SK-N-SH (cell line): Measurements from ENCODE around the gene RLBP1. TPM values are rescaled to one million over a fixed set of nuclear protein-coding genes. Genes with fewer than 3 reads are reported as not detected.

Experiments
- CTCF ChIA-PET: fragments of 300-600, 350-600 bp; formaldehyde crosslinking; extraction: SDS; loops from one replicate; lab custom pipeline; 2021; lab: Yijun Ruan, JAX
- POLR2A ChIA-PET: fragments of 350-600 bp; sonication (Branson Sonifier 250); formaldehyde crosslinking; extraction: SDS; loops from one replicate; lab custom pipeline; 2020; ENCODE audit warnings: antibody characterized with exemption, inconsistent platforms; lab: Yijun Ruan, JAX
- DNase-seq: peaks from one replicate; pipeline ENCODE4 v3.0.0; 2012
- H2AFZ ChIP-seq: fragments of 200-600 bp; sonication (generic); 2 replicates; pipeline ENCODE4 v1.8.1; 2016; ENCODE audit warnings: antibody characterized with exemption, mild to moderate bottlenecking, low read depth
- H3F3A ChIP-seq: fragments of 200-600 bp; sonication (generic); replicated peaks from 2 replicates; pipeline ENCODE3; 2016; ENCODE audit warnings: antibody characterized with exemption, mild to moderate bottlenecking; ENCODE audit not compliant: insufficient read depth
- H3K27ac ChIP-seq, 2 experiments: fragments of 200-500 bp in 1 of 2; fragments of 200-600 bp in 1 of 2; sonication (Bioruptor generic) in 1 of 2; sonication (generic), shearing (Covaris generic) in 1 of 2; 2 replicates each; pipeline versions ENCODE4 v1.5.1 to v1.6.1; 2014 to 2016; ENCODE audit warnings: low read depth in 2 of 2, inconsistent platforms in 1 of 2, low read length in 1 of 2, mild to moderate bottlenecking in 1 of 2, mixed read lengths in 1 of 2
- H3K27me3 ChIP-seq: fragments of 200-600 bp; sonication (generic), shearing (Covaris generic); 2 replicates; pipeline ENCODE4 v1.6.1; 2016; ENCODE audit warnings: mixed run types; ENCODE audit not compliant: insufficient read depth
- H3K36me3 ChIP-seq, 2 experiments: fragments of 200-500 bp in 1 of 2; fragments of 200-600 bp in 1 of 2; sonication (Bioruptor generic) in 1 of 2; sonication (generic) in 1 of 2; replicated peaks in 1 of 2; 2 replicates each; pipeline versions ENCODE3 to v1.5.1; 2014 to 2016; ENCODE audit warnings: low read length in 1 of 2, mild to moderate bottlenecking in 1 of 2; ENCODE audit not compliant: insufficient read depth in 2 of 2, control insufficient read depth in 1 of 2
- H3K4me1 ChIP-seq, 2 experiments: fragments of 200-500 bp in 1 of 2; fragments of 200-600 bp in 1 of 2; sonication (Bioruptor generic) in 1 of 2; sonication (generic), shearing (Covaris generic) in 1 of 2; 2 replicates each; pipeline versions ENCODE4 v1.5.1 to v1.6.1; 2014 to 2016; ENCODE audit warnings: low read depth in 1 of 2, low read length in 1 of 2, mixed run types in 1 of 2; ENCODE audit not compliant: insufficient read depth in 2 of 2, control insufficient read depth in 1 of 2
- H3K4me2 ChIP-seq: fragments of 200-600 bp; sonication (generic), shearing (Covaris generic); 2 replicates; pipeline ENCODE4 v1.6.1; 2017; ENCODE audit warnings: mixed run types
- H3K4me3 ChIP-seq, 2 experiments: fragments of 200-500 bp in 1 of 2; fragments of 200-600 bp in 1 of 2; sonication (Bioruptor generic) in 1 of 2; sonication (generic), shearing (Covaris generic) in 1 of 2; 2 replicates each; pipeline versions ENCODE4 v1.5.1 to v1.8.1; 2014 to 2016; ENCODE audit warnings: low read depth in 2 of 2, inconsistent platforms in 1 of 2, low read length in 1 of 2, mild to moderate bottlenecking in 1 of 2, mixed read lengths in 1 of 2, moderate library complexity in 1 of 2
- H3K79me2 ChIP-seq: fragments of 200-600 bp; sonication (generic); 2 replicates; pipeline ENCODE4 v1.8.1; 2017; ENCODE audit warnings: mild to moderate bottlenecking; ENCODE audit not compliant: insufficient read depth
- H3K9ac ChIP-seq: fragments of 200-600 bp; sonication (generic); 2 replicates; pipeline ENCODE4 v1.6.1; 2017; ENCODE audit warnings: mixed run types
- H3K9me2 ChIP-seq: fragments of 200-600 bp; sonication (generic); 2 replicates; pipeline ENCODE4 v1.6.1; 2017; ENCODE audit warnings: mixed run types
- H3K9me3 ChIP-seq: fragments of 200-600 bp; sonication (generic); 2 replicates; pipeline ENCODE4 v1.6.1; 2017; ENCODE audit warnings: mixed run types, mild to moderate bottlenecking, moderate library complexity
- H4K20me1 ChIP-seq: fragments of 200-600 bp; sonication (generic); 2 replicates; pipeline ENCODE4 v1.6.1; 2017; ENCODE audit warnings: mild to moderate bottlenecking, mixed run types; ENCODE audit not compliant: insufficient read depth
- CHD2 ChIP-seq: fragments of 150-350 bp; IDR thresholded peaks from 2 replicates; pipeline ENCODE4 v1.6.1; 2018; ENCODE audit warnings: low read length; ENCODE audit not compliant: partially characterized antibody
- CTCF ChIP-seq: fragments of 200-600 bp; sonication (generic); IDR thresholded peaks from 2 replicates; pipeline ENCODE4 v1.6.1; 2017; ENCODE audit warnings: antibody characterized with exemption, mild to moderate bottlenecking, moderate library complexity
- FOSL2 ChIP-seq: IDR thresholded peaks from 2 replicates; pipeline ENCODE4 v1.4.0; 2012; ENCODE audit warnings: low read depth, mild to moderate bottlenecking, moderate library complexity, borderline replicate concordance
- FOXJ3 ChIP-seq: sonication (generic); formaldehyde crosslinking; IDR thresholded peaks from 2 replicates; pipeline ENCODE4 v1.5.1; 2020; ENCODE audit warnings: mild to moderate bottlenecking, missing genetic modification reagents
- GATA2 ChIP-seq: sonication (generic); formaldehyde crosslinking; IDR thresholded peaks from 2 replicates; pipeline ENCODE4 v1.5.0; 2020; ENCODE audit warnings: mild to moderate bottlenecking, missing genetic modification reagents
- IRF3 ChIP-seq: fragments of 150-350 bp; IDR thresholded peaks from 2 replicates; pipeline ENCODE4 v1.6.1; 2016; ENCODE audit warnings: mild to moderate bottlenecking, low read depth, low read length
- NFIC ChIP-seq: IDR thresholded peaks from 2 replicates; pipeline ENCODE4 v1.4.0; 2012; ENCODE audit warnings: borderline replicate concordance
- PBX3 ChIP-seq: IDR thresholded peaks from 2 replicates; pipeline ENCODE4; 2012
- RAD21 ChIP-seq: IDR thresholded peaks from 2 replicates; pipeline ENCODE4 v1.6.1; 2012; ENCODE audit warnings: mild to moderate bottlenecking, low read length
- SIN3A ChIP-seq: IDR thresholded peaks from 2 replicates; pipeline ENCODE4 v1.6.1; 2012; ENCODE audit warnings: low read depth, mild to moderate bottlenecking, low read length, moderate library complexity, borderline replicate concordance
- SMC3 ChIP-seq: IDR thresholded peaks from 2 replicates; pipeline ENCODE4 v1.6.1; 2012; ENCODE audit warnings: low read depth, low read length, improper control_type of control experiment
- USF1 ChIP-seq: IDR thresholded peaks from 2 replicates; pipeline ENCODE4 v1.4.0; 2012; ENCODE audit warnings: low read depth, borderline replicate concordance
- USF2 ChIP-seq: fragments of 150-350 bp; IDR thresholded peaks from 2 replicates; pipeline ENCODE4 v1.6.1; 2017; ENCODE audit warnings: antibody characterized with exemption, low read length, low read depth, borderline replicate concordance
- YY1 ChIP-seq: IDR thresholded peaks from 2 replicates; pipeline ENCODE4 v1.4.0; 2012; ENCODE audit warnings: low read depth, mild to moderate bottlenecking
- ZBTB33 ChIP-seq: IDR thresholded peaks from 2 replicates; pipeline ENCODE4 v1.4.0; 2012; ENCODE audit warnings: low read depth, borderline replicate concordance
- WGBS: methylation state at CpG from one replicate; pipeline ENCODE4 v1.1.6; 2017; ENCODE audit warnings: low lambda C conversion rate; 5-methylcytosine and 5-hydroxymethylcytosine counted together
- polyA plus RNA-seq, 3 experiments: library from polyadenylated mRNA; depleted of rRNA; stranded (reverse); fragments of >200 nt; gene quantifications; 2 replicates each; pipeline ENCODE4 v1.2.3, GENCODE V29; 2012

The RLBP1 gene
- polyA plus RNA-seq, 1 of the 3 experiments (the other 2 are of a cell fraction) = not detected

GRCh38 chr15:89206908-89207331 lies 14.5 kb downstream of the RLBP1 start:
- WGBS = under 1% methylated on average over 10 of the region's 14 CpGs
- Histone ChIP-seq H3K27me3 (no peaks in the 10 kb centered on the region), H3K4me1 (no peaks in the 10 kb centered on the region; a peak in 1 of 4 replicates), H3K27ac (no peak overlapping the region), H3K4me2 (peak overlapping the region; percentile 64; the same call in 1 of the 2 replicates), H3K4me3 (peak overlapping the region; percentile 32 to 36; a peak in 3 of 4 replicates), H3K36me3 (no peaks in the 10 kb centered on the region), H3K9ac (no peak overlapping the region), H3K79me2 (no peaks in the 10 kb centered on the region)
- CTCF ChIA-PET = interaction anchor here (0.6 to 3.2 kb wide), 74 partner anchors 10 to 1033 kb away, joined by 3 to 56 read pairs (median 5); partner anchors contain the start of gene FANCI
- POLR2A ChIA-PET = interaction anchor here (0.6 to 1.2 kb wide), 2 partner anchors 38 to 106 kb away, joined by 4 to 5 read pairs; no protein-coding TSS in a partner anchor
- TF ChIP-seq RAD21 (peak; percentile 85), GATA2 (peak; percentile 20; the same call in 1 of the 2 replicates), CHD2 (peak; percentile 12), USF2 (no peak), SMC3 (peak; percentile 86), FOXJ3 (no peak), CTCF (peak; percentile 96)
- TF ChIP-seq, all 33 proteins: peak for 5
- Histone ChIP-seq H2AFZ (peak overlapping the region; percentile 57; the same call in 1 of the 2 replicates), H3K9me2 (no peaks in the 10 kb centered on the region), H3K9me3 (no peaks in the 10 kb centered on the region), H4K20me1 (no peaks in the 10 kb centered on the region), H3F3A (peaks cover under 1% of the 10 kb centered on the region)
- peak; percentile 93 for DNase-seq

- no peaks in the 10 kb centered on the region; a peak in 1 of 4 replicates for H3K4me1 ChIP-seq
- H3K79me2 ChIP-seq = no peaks in the 10 kb centered on the region
- ChIA-PET POLR2A (interaction anchor here (1.2 kb wide), 1 partner anchor 106 kb away, joined by 4 read pairs; no protein-coding TSS in a partner anchor), CTCF (interaction anchor here (0.6 to 3.2 kb wide), 61 partner anchors 10 to 1034 kb away, joined by 3 to 56 read pairs (median 6); partner anchors contain the start of gene FANCI)
- H3K9me3 ChIP-seq = no peaks in the 10 kb centered on the region
- no peak overlapping the region for H3K27ac ChIP-seq
- DNase-seq = no peak
- no peaks in the 10 kb centered on the region for H3K36me3 ChIP-seq
- 74% methylated on average over 9 of the region's 14 CpGs for WGBS
- no peak overlapping the region for H2AFZ ChIP-seq
- no peak for TF ChIP-seq PBX3
- TF ChIP-seq USF2 = no peak
- no peak for TF ChIP-seq IRF3
- TF ChIP-seq NFIC = no peak
- no peak for TF ChIP-seq GATA2
- no peak for TF ChIP-seq YY1
- TF ChIP-seq ZBTB33 = no peak
- no peak for TF ChIP-seq SIN3A
- TF ChIP-seq USF1 = no peak
- no peak for TF ChIP-seq FOSL2
- no peak overlapping the region for H3K9ac ChIP-seq
- H3K4me2 ChIP-seq = no peak overlapping the region
- peaks cover 3% of the 10 kb centered on the region for H3F3A ChIP-seq
- H3K4me3 ChIP-seq = no peak overlapping the region
- no peaks in the 10 kb centered on the region for H4K20me1 ChIP-seq
- no peaks in the 10 kb centered on the region for H3K9me2 ChIP-seq
- no peaks in the 10 kb centered on the region for H3K27me3 ChIP-seq
Measured at GRCh38 chr15:89205991-89206585, 15.3 kb downstream of the RLBP1 start.
